ENCODE data around the gene ZNF586.
"Not testable (repeated sequence)": the region's sequence is repeated elsewhere in the genome, so short reads cannot be mapped to it uniquely, and the experiment has no call there.

Gene ZNF586

GRCh38 chr19:57796580-57796979 lies 27.1 kb downstream of the ZNF586 start:
- DNase-seq (ENCODE audit: low read depth): not testable (repeated sequence)

GRCh38 chr19:57800696-57801095 lies 31.2 kb downstream of the ZNF586 start:
- DNase-seq (ENCODE audit: low read depth): no peak

GRCh38 chr19:57802269-57802668 lies 32.8 kb downstream of the ZNF586 start:
- no peak for DNase-seq (ENCODE audit: low read depth)

GRCh38 chr19:57803265-57803593 lies 33.8 kb downstream of the ZNF586 start:
- DNase-seq (ENCODE audit: low read depth): no peak

- DNase-seq (ENCODE audit: low read depth): peak; percentile 85
These were observed 34.3 kb downstream of the ZNF586 start for GRCh38 chr19:57803594-57804325.

GRCh38 chr19:57807541-57807940 lies 38.1 kb downstream of the ZNF586 start:
- no peak for DNase-seq (ENCODE audit: low read depth)

- DNase-seq (ENCODE audit: low read depth): not testable (repeated sequence)
These were observed 41.2 kb downstream of the ZNF586 start for GRCh38 chr19:57810410-57811295.

- DNase-seq (ENCODE audit: low read depth): no peak
These were observed 42.8 kb downstream of the ZNF586 start for GRCh38 chr19:57812226-57812625.

GRCh38 chr19:57812975-57813820 lies 43.7 kb downstream of the ZNF586 start:
- DNase-seq (ENCODE audit: low read depth): not testable (repeated sequence)

GRCh38 chr19:57813919-57814504 lies 44.5 kb downstream of the ZNF586 start:
- no peak for DNase-seq (ENCODE audit: low read depth)

GRCh38 chr19:57814505-57815246 lies 45.2 kb downstream of the ZNF586 start, which contains the start of gene ZNF552:
Gene ZNF552 (minus strand): TSS chr19:57814913. CDS start chr19:57814743, 170 bp downstream.
- peak; percentile 65 for DNase-seq (ENCODE audit: low read depth)

- no peak for DNase-seq (ENCODE audit: low read depth)
These were observed 46.0 kb downstream of the ZNF586 start for GRCh38 chr19:57815247-57816075.

GRCh38 chr19:57816652-57817051 lies 47.2 kb downstream of the ZNF586 start:
- no peak for DNase-seq (ENCODE audit: low read depth)

GRCh38 chr19:57817976-57818375 lies 48.5 kb downstream of the ZNF586 start:
- DNase-seq (ENCODE audit: low read depth): no peak

GRCh38 chr19:57818378-57818777 lies 48.9 kb downstream of the ZNF586 start:
- no peak for DNase-seq (ENCODE audit: low read depth)

- peak; percentile 89 for DNase-seq (ENCODE audit: low read depth)
These were observed 50.1 kb downstream of the ZNF586 start for GRCh38 chr19:57819475-57820148.

- DNase-seq (ENCODE audit: low read depth): no peak
These were observed 51.1 kb downstream of the ZNF586 start for GRCh38 chr19:57820599-57820998.

- DNase-seq (ENCODE audit: low read depth): not testable (repeated sequence)
These were observed 51.6 kb downstream of the ZNF586 start for GRCh38 chr19:57821095-57821494.

GRCh38 chr19:57821501-57821900 lies 52.0 kb downstream of the ZNF586 start:
- DNase-seq (ENCODE audit: low read depth): not testable (repeated sequence)

- DNase-seq (ENCODE audit: low read depth): not testable (repeated sequence)
These were observed 53.7 kb downstream of the ZNF586 start for GRCh38 chr19:57823155-57823554.

All from non-pigmented ciliary epithelial cell (primary cell).